Measurements from ENCODE around the gene TBX18. TPM values are rescaled to one million over a fixed set of nuclear protein-coding genes. Genes with fewer than 3 reads are reported as not detected.

The TBX18 gene
- total RNA-seq, 1 experiment from 2014 or later = not detected

DNA sequence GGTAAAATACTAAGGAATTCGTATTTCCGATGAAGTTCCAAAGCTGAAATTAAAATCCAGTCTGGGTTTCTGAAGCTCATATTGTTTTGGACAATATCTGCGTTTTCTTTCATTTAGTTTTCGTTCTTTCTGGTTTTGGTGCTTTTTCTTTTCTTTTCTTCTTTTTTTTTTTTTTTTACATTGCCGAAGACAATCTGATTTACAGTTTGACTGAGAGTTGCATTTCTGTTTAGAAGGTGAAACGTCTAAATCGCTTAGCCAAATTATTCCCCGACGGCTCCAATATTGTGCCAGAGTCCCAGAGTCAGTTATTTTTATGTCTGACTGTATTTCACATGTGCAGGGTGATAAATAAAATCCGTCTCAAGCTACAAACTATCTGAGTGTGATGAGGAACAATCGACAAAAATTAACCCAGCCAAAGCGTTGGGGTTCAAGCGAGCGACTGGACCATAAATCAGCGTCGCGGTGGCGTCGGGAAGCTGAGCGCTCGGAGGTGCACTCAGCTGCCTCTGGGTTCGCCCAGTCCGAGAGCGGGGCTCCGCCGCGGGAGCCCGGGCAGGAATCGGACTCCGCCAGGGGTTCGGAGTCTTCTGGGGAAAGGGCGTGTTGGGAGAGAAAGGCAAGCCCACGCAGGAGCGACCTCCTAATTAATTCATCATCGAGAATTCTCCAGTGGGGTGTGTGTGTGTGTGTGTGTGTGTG, 8.2 kb upstream of the TBX18 start:
- DNase-seq (ENCODE audit: low spot score) = no peak

GRCh38 chr6:84771756-84772356, 7.5 kb upstream of the TBX18 start:
- DNase-seq (ENCODE audit: low spot score) = no peak

DNA sequence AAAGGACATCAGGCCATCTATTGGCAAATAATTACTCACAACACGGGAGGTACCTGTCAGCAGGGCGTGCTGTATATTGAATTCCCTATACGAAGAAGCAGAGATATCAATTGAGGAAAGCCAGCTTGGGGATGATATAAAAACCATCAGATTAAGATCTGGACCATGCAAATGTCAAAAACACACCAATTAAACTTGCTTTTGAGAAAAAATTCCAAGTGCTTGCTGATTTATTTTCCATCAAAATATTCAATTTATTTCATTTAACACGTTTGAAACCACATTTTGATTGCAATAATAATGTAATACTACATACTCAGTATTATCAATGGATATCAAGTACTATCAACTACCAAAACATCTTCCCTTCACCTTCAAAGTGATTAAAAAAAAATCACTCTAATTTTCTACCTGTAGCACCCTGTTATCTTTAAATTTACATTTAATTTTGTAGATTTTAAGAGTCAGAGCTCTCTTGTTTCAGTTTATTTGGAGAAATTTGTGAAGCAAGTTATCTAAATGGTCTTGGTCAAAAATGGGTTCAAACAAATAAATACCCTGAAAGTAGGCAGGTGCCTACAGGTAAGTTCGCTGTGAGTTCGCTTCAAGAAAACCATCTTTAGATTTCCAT, 6.8 kb upstream of the TBX18 start:
- no peak for DNase-seq (ENCODE audit: low spot score)

GRCh38 chr6:84770521-84770920, 6.1 kb upstream of the TBX18 start:
- DNase-seq (ENCODE audit: low spot score) = no peak

- no peak for DNase-seq (ENCODE audit: low spot score)
Observed at GRCh38 chr6:84769306-84769705, 4.9 kb upstream of the TBX18 start.

- no peak for DNase-seq (ENCODE audit: low spot score)
Observed at GRCh38 chr6:84768442-84769174, 4.2 kb upstream of the TBX18 start.

DNA sequence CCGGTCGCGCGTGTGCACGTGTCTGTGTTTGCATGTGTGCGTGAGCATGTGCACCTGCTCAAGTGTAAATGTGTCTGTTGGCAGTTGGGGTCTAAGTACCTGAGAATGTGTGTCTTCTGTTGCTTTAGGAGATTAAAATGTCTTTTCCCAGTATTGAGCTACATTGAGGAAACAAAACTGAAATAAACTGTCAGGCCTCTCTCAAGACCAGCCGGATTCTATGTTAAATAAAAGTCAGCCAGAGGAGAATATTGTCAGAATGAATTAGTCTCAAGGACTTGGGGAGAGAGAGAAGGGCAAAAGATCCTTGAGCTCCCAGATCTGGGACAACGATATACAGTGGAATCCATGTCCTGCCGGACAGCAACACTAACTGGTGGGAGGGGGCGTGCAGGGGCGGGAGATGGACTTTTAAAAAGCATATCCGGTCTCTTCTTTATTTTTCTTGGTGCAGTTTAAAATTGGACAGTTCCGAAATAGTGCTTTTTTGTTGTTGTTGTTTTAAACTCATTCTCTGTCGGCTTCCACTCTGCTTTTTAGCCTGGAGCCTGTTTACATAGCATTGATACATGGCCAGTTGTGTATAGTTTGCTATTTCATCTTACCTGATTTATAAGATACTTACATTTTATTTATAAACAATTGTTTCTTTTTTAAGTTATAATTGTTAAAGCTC, 3.3 kb upstream of the TBX18 start:
- DNase-seq (ENCODE audit: low spot score) = no peak

GRCh38 chr6:84766799-84767525, 2.6 kb upstream of the TBX18 start:
- no peak for DNase-seq (ENCODE audit: low spot score)

DNA sequence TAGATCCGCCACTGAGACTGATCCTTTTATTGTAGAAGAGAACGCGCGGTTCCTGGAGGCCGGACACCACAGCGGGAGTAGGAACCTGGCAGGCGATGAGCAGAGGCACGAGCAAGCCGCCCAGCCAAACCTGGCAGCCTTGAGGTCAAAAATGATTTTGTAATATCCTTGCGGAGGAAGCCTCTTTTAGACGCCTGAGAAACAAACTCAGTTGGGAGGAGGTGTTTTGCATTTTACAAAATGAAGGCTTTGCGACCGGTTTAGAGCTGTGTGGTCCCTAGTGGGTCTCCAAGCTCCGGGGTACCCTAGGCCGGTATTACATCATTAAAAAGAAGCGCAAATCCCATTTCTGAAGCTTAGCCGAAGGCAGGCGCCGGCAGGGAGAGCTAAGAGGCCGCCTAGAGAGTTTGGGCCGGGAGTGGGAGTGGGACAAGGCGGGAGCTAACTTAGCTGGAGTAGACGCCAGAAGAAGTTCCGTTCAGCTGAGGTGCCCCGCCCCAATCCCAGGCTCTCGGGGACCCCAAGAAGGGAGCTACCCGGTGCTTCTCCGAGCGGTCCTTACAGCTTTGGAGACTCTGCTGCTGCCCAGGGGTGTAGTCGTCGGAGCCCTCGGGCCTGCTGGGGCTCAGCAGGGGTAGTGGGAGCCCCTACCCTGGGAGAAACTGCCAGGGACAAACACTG, 1.9 kb upstream of the TBX18 start:
- no peak for DNase-seq (ENCODE audit: low spot score)

- DNase-seq (ENCODE audit: low spot score) = no peak
Observed at GRCh38 chr6:84763886-84764331, 489 bp downstream of the TBX18 start.

DNA sequence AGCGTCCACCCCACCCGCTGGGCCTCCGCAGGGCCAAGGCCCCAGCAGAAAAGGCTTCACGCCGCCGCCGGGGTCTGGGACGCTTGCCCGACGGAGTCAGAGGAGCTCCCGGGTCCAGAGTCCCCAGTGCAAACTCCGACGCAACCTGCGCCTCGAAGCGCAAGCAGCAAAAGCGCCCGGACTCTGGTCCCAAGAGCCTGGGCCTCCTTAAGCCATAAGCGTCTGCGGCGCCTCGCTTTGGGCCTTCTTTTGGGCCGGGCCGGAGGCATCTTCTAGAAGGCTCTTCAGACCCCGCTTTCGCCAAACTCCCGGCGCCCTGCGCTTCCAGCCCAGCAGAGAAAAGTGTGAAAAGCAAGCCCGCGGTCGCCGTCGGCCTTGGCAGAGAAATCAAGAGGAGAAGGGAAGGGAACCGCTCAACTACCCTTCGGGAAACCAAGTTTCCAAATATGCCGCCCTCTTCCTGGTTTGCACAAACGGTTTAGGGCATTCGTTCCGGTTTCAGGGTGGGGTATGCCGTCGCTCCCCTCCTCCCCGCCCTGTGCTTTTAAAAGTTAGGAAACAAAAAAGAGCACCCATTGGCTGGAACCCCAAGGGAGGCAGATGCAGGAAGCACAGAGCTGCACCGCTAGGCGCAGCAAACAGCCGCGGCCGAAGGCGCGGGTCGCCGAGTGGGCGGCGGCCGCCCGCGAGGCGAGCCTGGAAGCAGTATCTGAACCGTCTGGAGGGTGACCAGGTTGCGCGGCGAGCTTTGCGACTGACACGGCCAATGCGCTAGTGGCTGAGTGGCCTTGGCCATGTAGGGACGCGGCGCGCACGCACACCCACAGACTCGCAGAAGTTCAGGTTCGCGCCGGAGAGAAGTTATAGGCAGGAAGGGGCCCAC, 1.2 kb downstream of the TBX18 start:
- no peak for DNase-seq (ENCODE audit: low spot score)

DNA sequence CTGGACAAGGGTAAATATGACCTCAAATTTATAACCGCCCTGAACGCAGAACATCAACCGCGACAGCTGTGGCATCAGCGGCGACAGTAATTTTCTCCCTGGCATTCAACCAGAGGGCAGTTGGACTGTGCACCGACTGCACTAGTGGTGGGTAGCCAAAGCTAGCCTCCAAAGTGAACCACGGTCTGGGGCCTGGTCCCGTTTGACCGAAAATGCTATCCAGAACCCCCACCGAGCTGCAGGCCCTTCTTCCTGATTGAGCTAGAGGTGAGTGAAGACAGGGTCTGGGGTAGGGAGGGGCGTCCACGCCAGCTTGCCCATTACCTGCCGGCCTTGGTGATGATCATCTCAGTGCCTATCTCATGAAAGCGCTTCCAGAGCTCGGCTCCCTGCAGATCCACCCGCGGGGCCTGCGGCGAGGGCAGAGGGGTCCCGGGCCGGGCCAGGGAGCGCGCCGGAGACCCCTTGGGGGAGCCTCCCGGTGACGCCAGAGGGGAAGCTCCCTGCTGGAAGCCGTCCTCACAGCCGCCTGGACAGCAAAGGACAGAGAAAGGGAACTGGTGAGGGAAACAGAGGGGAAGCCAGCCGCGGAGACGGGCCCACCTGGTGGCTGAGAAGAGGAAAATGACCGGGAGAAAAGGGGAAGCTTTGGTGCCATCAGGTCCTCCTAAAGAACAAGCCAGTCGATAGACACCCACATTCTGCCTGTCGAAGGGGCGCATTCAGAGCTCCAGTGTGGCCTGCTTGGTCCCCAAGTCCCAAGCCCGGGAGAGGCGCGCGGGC, 2.0 kb downstream of the TBX18 start:
- no peak for DNase-seq (ENCODE audit: low spot score)

GRCh38 chr6:84758486-84758885, 5.9 kb downstream of the TBX18 start:
- DNase-seq (ENCODE audit: low spot score) = no peak

GRCh38 chr6:84756877-84757276, 7.5 kb downstream of the TBX18 start:
- DNase-seq (ENCODE audit: low spot score) = no peak

GRCh38 chr6:84756466-84756865, 7.9 kb downstream of the TBX18 start:
- DNase-seq (ENCODE audit: low spot score) = no peak

- no peak for DNase-seq (ENCODE audit: low spot score)
Observed at GRCh38 chr6:84753173-84753572, 11.2 kb downstream of the TBX18 start.

- DNase-seq (ENCODE audit: low spot score) = no peak
Observed at GRCh38 chr6:84752118-84752850, 12.1 kb downstream of the TBX18 start.

- no peak for DNase-seq (ENCODE audit: low spot score)
Observed at GRCh38 chr6:84749181-84749580, 15.2 kb downstream of the TBX18 start.
